OCI-LY7 (cell line): ENCODE results near the gene KRTAP5-6. TPM values are rescaled to one million over a fixed set of nuclear protein-coding genes. Genes with fewer than 3 reads are reported as not detected.

Source experiments
- BruUV-seq: library from RNA; stranded (reverse); fragments of 400-500 nt; replicated peaks from 2 replicates; lab custom pipeline; 2021; lab: Mats Ljungman, UMichigan
- CTCF ChIA-PET: fragments of 300-600 bp; sonication (Branson Sonifier 250); formaldehyde crosslinking; loops from one replicate; lab custom pipeline; 2022; ENCODE audit warnings: antibody characterized with exemption; ENCODE audit not compliant: unreplicated experiment; lab: Charles Lee
- POLR2A ChIA-PET: fragments of 300-600 bp; sonication (Branson Sonifier 250); formaldehyde crosslinking; loops from one replicate; lab custom pipeline; 2022; ENCODE audit warnings: antibody characterized with exemption; lab: Charles Lee
- DNase-seq: peaks from one replicate; pipeline ENCODE4 v3.0.0-alpha.2; 2015; ENCODE audit warnings: low spot score
- H2AFZ ChIP-seq: fragments of 200-600 bp; sonication (generic), shearing (Covaris generic); 2 replicates; pipeline ENCODE4 v1.6.1; 2014; ENCODE audit warnings: mild to moderate bottlenecking, antibody characterized with exemption, low read length, moderate library complexity
- H3K27ac ChIP-seq: fragments of 200-600 bp; sonication (generic); 2 replicates; pipeline ENCODE4 v1.5.1; 2014; ENCODE audit warnings: mixed run types, low read depth, mild to moderate bottlenecking, moderate library complexity, low read length, inconsistent platforms; ENCODE audit not compliant: poor library complexity, severe bottlenecking
- H3K36me3 ChIP-seq: fragments of 200-600 bp; sonication (generic); 2 replicates; pipeline ENCODE4 v1.6.1; 2014; ENCODE audit warnings: mild to moderate bottlenecking, antibody characterized with exemption, low read length, moderate library complexity, mixed read lengths; ENCODE audit not compliant: insufficient read depth
- H3K4me1 ChIP-seq: fragments of 200-600 bp; sonication (generic); 2 replicates; pipeline ENCODE4 v1.5.1; 2014; ENCODE audit warnings: mild to moderate bottlenecking, low read length; ENCODE audit not compliant: insufficient read depth, poor library complexity, severe bottlenecking
- H3K4me2 ChIP-seq: fragments of 200-600 bp; sonication (generic); 2 replicates; pipeline ENCODE4 v1.6.1; 2014; ENCODE audit warnings: mild to moderate bottlenecking, low read length
- H3K4me3 ChIP-seq: fragments of 200-600 bp; sonication (generic); 2 replicates; pipeline ENCODE4 v1.5.1; 2014; ENCODE audit warnings: mild to moderate bottlenecking, low read depth, low read length; ENCODE audit not compliant: poor library complexity, severe bottlenecking
- H3K79me2 ChIP-seq: fragments of 200-600 bp; sonication (generic); 2 replicates; pipeline ENCODE4 v1.6.1; 2016; ENCODE audit warnings: low read depth, mild to moderate bottlenecking, low read length, moderate library complexity, mixed read lengths; ENCODE audit not compliant: insufficient read depth
- H3K9me2 ChIP-seq: fragments of 200-600 bp; sonication (generic); 2 replicates; pipeline ENCODE4 v1.6.1; 2016; ENCODE audit warnings: mild to moderate bottlenecking, low read length, mixed read lengths; ENCODE audit not compliant: insufficient read depth
- H3K9me3 ChIP-seq: fragments of 200-600 bp; sonication (generic); 2 replicates; pipeline ENCODE4 v1.6.1; 2014; ENCODE audit warnings: mild to moderate bottlenecking, mixed run types, low read length, mixed read lengths
- H4K20me1 ChIP-seq: fragments of 200-600 bp; sonication (generic); 2 replicates; pipeline ENCODE4 v1.6.1; 2014; ENCODE audit warnings: mild to moderate bottlenecking, antibody characterized with exemption, low read length, moderate library complexity, mixed read lengths; ENCODE audit not compliant: insufficient read depth
- CTCF ChIP-seq: fragments of 200-600 bp; sonication (generic); conservative IDR thresholded peaks from 2 replicates; pipeline ENCODE4 v1.5.1; 2014; ENCODE audit warnings: mild to moderate bottlenecking, antibody characterized with exemption, low read length, moderate library complexity, mixed read lengths
- EZH2phosphoT487 ChIP-seq: fragments of 200-600 bp; sonication (generic); IDR thresholded peaks from 2 replicates; pipeline ENCODE4 v1.6.1; 2018; ENCODE audit warnings: low read depth, borderline replicate concordance, mild to moderate bottlenecking, mixed run types, antibody characterized with exemption, low read length, moderate library complexity, mixed read lengths
- intact Hi-C: fragments of 100-400 bp; cut with micrococcal nuclease; formaldehyde crosslinking; loops from one replicate; pipeline ENCODE4 v1.10.0; 2022; ENCODE audit not compliant: unreplicated experiment
- total RNA-seq, 2 experiments: library from RNA; depleted of rRNA in 1 of 2; stranded (reverse); fragments of >200 nt in 1 of 2; shearing (Covaris generic) in 1 of 2; gene quantifications; 2 replicates each; pipeline ENCODE4 v1.2.3, GENCODE V29; 2014 to 2022

KRTAP5-6 gene
- total RNA-seq, 2 experiments from 2014 or later: not detected

- DNase-seq: no peak
Observed at GRCh38 chr11:1705126-1706052, 8.4 kb downstream of the KRTAP5-6 start.

GRCh38 chr11:1706634-1707400, 9.8 kb downstream of the KRTAP5-6 start:
- H3K9me2 ChIP-seq: no peaks in the 10 kb centered on the region
- H3K27ac ChIP-seq: no peak overlapping the region
- ChIA-PET POLR2A (no interaction called here), CTCF (no interaction called here)
- no peaks in the 10 kb centered on the region for H3K4me1 ChIP-seq
- intact Hi-C loops: loop anchor here (5.0 kb wide), 1 partner anchor 465 kb away; the partner anchor contains the start of gene TH
- no peak overlapping the region for H3K4me3 ChIP-seq
- H4K20me1 ChIP-seq: no peaks in the 10 kb centered on the region
- no peak overlapping the region for H2AFZ ChIP-seq
- no peaks in the 10 kb centered on the region for H3K9me3 ChIP-seq
- TF ChIP-seq CTCF (peak; percentile 39; the same call in 1 of the 2 replicates), EZH2phosphoT487 (no peak)
- H3K36me3 ChIP-seq: no peaks in the 10 kb centered on the region
- no peaks in the 10 kb centered on the region for H3K79me2 ChIP-seq
- no peak for DNase-seq
- H3K4me2 ChIP-seq: no peak overlapping the region
- no TSS peak for BruUV-seq

More at GRCh38 chr11:1705126-1706052, 8.4 kb downstream of the KRTAP5-6 start:
- Histone ChIP-seq H4K20me1 (no peaks in the 10 kb centered on the region), H2AFZ (no peak overlapping the region), H3K36me3 (no peaks in the 10 kb centered on the region), H3K4me1 (no peaks in the 10 kb centered on the region), H3K9me2 (no peaks in the 10 kb centered on the region), H3K9me3 (no peaks in the 10 kb centered on the region), H3K4me2 (no peak overlapping the region), H3K79me2 (no peaks in the 10 kb centered on the region), H3K4me3 (no peak overlapping the region), H3K27ac (no peak overlapping the region)
- POLR2A ChIA-PET: no interaction called here
- CTCF ChIA-PET: interaction anchor here (0.8 kb wide), 1 partner anchor 104 kb away, joined by 3 read pairs; no protein-coding TSS in a partner anchor
- TF ChIP-seq CTCF (no peak), EZH2phosphoT487 (no peak)
- intact Hi-C loops: loop anchor here (5.0 kb wide), 1 partner anchor 467 kb away; the partner anchor contains the start of gene TH
- no TSS peak for BruUV-seq
